Adrenal gland (tissue), 5 donors: Measurements from ENCODE around the gene GNAQ.

Source experiments
- CTCF ChIP-seq, 6 experiments: fragments of 450-650 bp in 4 of 6; fragments of 200-600 bp in 2 of 6; sonication (generic) in 1 of 6; IDR thresholded peaks; 1 replicate in 5 of 6; 2 replicates in 1 of 6; pipeline versions ENCODE4 v1.5.1 to v1.8.0; 2016 to 2021; ENCODE audit warnings: antibody characterized with exemption in 6 of 6, mild to moderate bottlenecking in 2 of 6, moderate library complexity in 1 of 6
- POLR2A ChIP-seq, 2 donors: fragments of 450-650 bp; IDR thresholded peaks; one replicate each; pipeline ENCODE4 v1.6.1; 2017; ENCODE audit warnings: antibody characterized with exemption in 2 of 2, mild to moderate bottlenecking in 2 of 2, moderate library complexity in 1 of 2
- donor health status: DM: no; HTN: no; CAD: no.

- no peak for TF ChIP-seq POLR2A (IDR thresholded peaks at IDR 0.05)
- TF ChIP-seq CTCF (IDR thresholded peaks at IDR 0.05), result no peak
Measured at GRCh38 chr9:77988630-77989029, 43.0 kb downstream of the GNAQ start.
